Activated B cell treated with CpG ODN at 0.5 μM for 24 hours (primary cell): ENCODE measurements around the gene SEPTIN3. TPM values are rescaled to one million over a fixed set of nuclear protein-coding genes. Genes with fewer than 3 reads are reported as not detected.

Experiments used
- ATAC-seq: fragments of 200-7000 bp; cut with Tn5 transposase; one replicate; pipeline ENCODE4 v1.10.0; 2021; ENCODE audit warnings: low read depth, mild to moderate bottlenecking, moderate library complexity
- CTCF ChIA-PET: fragments of 350-600 bp; sonication (Branson Sonifier 250); formaldehyde crosslinking; loops from one replicate; lab custom pipeline; 2021; ENCODE audit warnings: antibody characterized with exemption; lab: Charles Lee
- POLR2A ChIA-PET: fragments of 350-600 bp; sonication (Branson Sonifier 250); formaldehyde crosslinking; loops from one replicate; lab custom pipeline; 2021; ENCODE audit warnings: antibody characterized with exemption; lab: Charles Lee
- DNase-seq: peaks from one replicate; pipeline ENCODE4 v3.0.0; 2022
- H3K27ac Mint-ChIP-seq: one replicate; pipeline ENCODE4 v1.8.0; 2020; ENCODE audit warnings: mixed read lengths
- H3K27me3 Mint-ChIP-seq: one replicate; pipeline ENCODE4 v1.8.0; 2021; ENCODE audit warnings: mixed read lengths
- H3K36me3 Mint-ChIP-seq: one replicate; pipeline ENCODE4 v1.8.0; 2021; ENCODE audit warnings: low read depth, mixed read lengths
- H3K4me1 Mint-ChIP-seq: one replicate; pipeline ENCODE4 v1.8.0; 2021; ENCODE audit warnings: mixed read lengths
- H3K4me3 Mint-ChIP-seq: one replicate; pipeline ENCODE4 v1.8.0; 2020; ENCODE audit warnings: mild to moderate bottlenecking, mixed read lengths
- H3K9me3 Mint-ChIP-seq: one replicate; pipeline ENCODE4 v1.8.0; 2020; ENCODE audit warnings: mixed read lengths
- intact Hi-C: fragments of 100-400 bp; cut with micrococcal nuclease; formaldehyde crosslinking; loops from one replicate; pipeline ENCODE4 v1.15.1; 2024
- total RNA-seq: library from RNA; stranded (reverse); gene quantifications from 2 replicates; pipeline ENCODE4 v1.2.3, GENCODE V29; 2022
- TF ChIP-seq, protein P1 (sequence below): fragments of 200-600 bp; IDR thresholded peaks from one replicate; pipeline ENCODE4 v1.8.0; 2022; ENCODE audit warnings: antibody characterized with exemption, mild to moderate bottlenecking

SEPTIN3 gene
- total RNA-seq, 1 donor from 2014 or later: 0.49 TPM

- TF ChIP-seq, protein P1, sequence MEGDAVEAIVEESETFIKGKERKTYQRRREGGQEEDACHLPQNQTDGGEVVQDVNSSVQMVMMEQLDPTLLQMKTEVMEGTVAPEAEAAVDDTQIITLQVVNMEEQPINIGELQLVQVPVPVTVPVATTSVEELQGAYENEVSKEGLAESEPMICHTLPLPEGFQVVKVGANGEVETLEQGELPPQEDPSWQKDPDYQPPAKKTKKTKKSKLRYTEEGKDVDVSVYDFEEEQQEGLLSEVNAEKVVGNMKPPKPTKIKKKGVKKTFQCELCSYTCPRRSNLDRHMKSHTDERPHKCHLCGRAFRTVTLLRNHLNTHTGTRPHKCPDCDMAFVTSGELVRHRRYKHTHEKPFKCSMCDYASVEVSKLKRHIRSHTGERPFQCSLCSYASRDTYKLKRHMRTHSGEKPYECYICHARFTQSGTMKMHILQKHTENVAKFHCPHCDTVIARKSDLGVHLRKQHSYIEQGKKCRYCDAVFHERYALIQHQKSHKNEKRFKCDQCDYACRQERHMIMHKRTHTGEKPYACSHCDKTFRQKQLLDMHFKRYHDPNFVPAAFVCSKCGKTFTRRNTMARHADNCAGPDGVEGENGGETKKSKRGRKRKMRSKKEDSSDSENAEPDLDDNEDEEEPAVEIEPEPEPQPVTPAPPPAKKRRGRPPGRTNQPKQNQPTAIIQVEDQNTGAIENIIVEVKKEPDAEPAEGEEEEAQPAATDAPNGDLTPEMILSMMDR: no peak
- Mint-ChIP-seq H3K27ac (no peak overlapping the region), H3K4me3 (no peak overlapping the region), H3K4me1 (no peaks in the 10 kb centered on the region), H3K9me3 (no peaks in the 10 kb centered on the region), H3K36me3 (no peaks in the 10 kb centered on the region), H3K27me3 (peaks cover 6% of the 10 kb centered on the region)
- intact Hi-C loops: loop anchor here (1.0 to 2.0 kb wide), 5 partner anchors 105 to 507 kb away; partner anchors contain the start of genes NAGA and NDUFA6
- DNase-seq (no peak), ATAC-seq (no peak)
- POLR2A ChIA-PET: interaction anchor here (0.7 to 1.7 kb wide), 2 partner anchors 103 to 124 kb away, joined by 7 read pairs; partner anchors contain the start of gene NDUFA6
- CTCF ChIA-PET: interaction anchor here (0.6 to 3.1 kb wide), 7 partner anchors 125 to 479 kb away, joined by 3 to 24 read pairs (median 6); partner anchors contain the start of gene NDUFA6
Measured at GRCh38 chr22:41966225-41966606, 3.0 kb upstream of the SEPTIN3 start.

DNA sequence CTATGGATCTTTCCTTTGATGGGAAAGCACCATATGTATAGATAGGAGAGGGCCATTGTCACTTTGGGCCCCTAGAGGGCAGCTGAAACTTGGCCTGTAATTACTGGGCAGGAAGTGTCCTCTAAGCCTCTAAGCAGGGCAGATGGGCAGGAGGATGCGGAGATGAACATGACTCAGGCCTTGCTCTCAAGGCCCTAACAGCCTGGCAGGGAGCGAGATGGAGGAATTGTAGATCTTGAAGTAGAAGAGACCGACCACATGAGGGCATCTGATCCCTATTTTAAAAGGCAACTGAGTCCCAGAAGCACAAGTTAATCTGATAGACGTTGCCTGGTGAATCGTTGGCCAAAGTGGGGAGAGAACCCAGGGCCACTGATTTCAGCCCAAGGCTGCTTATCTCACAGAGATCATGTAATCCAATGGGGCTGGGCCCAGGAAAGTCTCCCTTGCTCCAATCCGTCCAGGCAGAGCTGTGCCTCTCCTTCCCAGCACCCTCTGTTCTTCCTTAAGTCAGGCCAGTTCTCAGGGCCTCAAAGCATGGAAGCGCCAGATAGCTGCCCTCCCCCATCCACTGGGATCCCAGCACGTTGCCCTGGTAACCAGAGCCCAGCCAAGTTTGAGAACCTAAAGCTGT is 2.5 kb upstream of the SEPTIN3 start:
- Mint-ChIP-seq H3K4me3 (no peak overlapping the region), H3K9me3 (no peaks in the 10 kb centered on the region), H3K27ac (no peak overlapping the region), H3K27me3 (peaks cover 10% of the 10 kb centered on the region), H3K36me3 (no peaks in the 10 kb centered on the region), H3K4me1 (no peaks in the 10 kb centered on the region)
- ATAC-seq: peak; percentile 89
- ChIA-PET CTCF (interaction anchor here (0.6 to 3.1 kb wide), 8 partner anchors 110 to 477 kb away, joined by 3 to 24 read pairs (median 4); partner anchors contain the start of gene NDUFA6), POLR2A (interaction anchor here (0.7 to 1.9 kb wide), 3 partner anchors 104 to 124 kb away, joined by 7 to 14 read pairs (median 11); partner anchors contain the start of genes NAGA, NDUFA6 and SMDT1)
- TF ChIP-seq, protein P1: no peak
- DNase-seq: no peak
- intact Hi-C loops: loop anchor here (1.0 to 2.0 kb wide), 5 partner anchors 104 to 507 kb away; partner anchors contain the start of genes NAGA and NDUFA6

DNA sequence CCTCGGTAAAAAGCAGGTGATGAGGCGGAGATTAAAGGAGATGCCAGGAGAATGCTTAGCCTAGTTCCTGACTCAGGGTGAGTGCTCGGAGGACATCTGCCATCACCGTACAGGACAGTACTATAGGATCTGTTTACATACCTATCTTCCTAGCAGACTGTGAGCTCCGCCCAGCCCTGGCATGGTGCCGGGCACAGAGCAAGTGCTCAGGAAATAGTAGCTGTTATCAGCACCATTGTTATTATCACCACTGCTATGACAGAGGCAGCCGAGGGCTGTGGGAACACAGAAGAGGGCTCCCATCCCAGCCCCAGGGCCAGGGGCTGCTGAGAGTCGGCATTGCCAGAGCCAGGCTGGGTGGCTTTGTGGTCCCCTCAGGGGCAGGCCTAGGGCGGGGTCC is 642 bp upstream of the SEPTIN3 start:
- TF ChIP-seq, protein P1: no peak
- DNase-seq (no peak), ATAC-seq (no peak)
- CTCF ChIA-PET: interaction anchor here (0.7 to 3.1 kb wide), 5 partner anchors 111 to 476 kb away, joined by 3 to 24 read pairs (median 5); partner anchors contain the start of genes NDUFA6 and SMDT1
- Mint-ChIP-seq H3K27me3 (peaks cover 20% of the 10 kb centered on the region), H3K4me1 (no peaks in the 10 kb centered on the region), H3K9me3 (no peaks in the 10 kb centered on the region), H3K36me3 (no peaks in the 10 kb centered on the region), H3K4me3 (no peak overlapping the region), H3K27ac (no peak overlapping the region)
- POLR2A ChIA-PET: interaction anchor here (0.6 to 1.9 kb wide), 2 partner anchors 109 to 110 kb away, joined by 12 to 14 read pairs; partner anchors contain the start of gene SMDT1
- intact Hi-C loops: no loop called here

DNA sequence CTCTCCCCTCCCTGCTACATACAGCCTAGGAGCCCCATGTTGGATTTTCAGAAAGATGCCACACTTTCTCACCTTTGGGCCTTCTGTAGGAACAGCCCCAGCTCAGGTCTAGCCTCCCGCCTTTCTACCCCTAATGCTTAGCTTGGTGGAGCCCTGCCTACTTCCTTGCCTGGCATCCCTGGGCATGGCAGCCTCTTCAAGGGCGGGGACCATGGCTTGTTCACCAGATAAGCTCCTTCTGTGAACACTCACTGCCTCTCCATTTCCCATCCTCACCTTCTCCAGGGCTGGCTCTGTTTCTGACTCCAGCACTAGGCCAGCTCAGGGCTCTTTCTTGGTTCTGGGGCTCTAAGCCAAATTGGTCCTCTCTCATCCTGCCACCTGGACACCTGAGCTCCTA is 1.4 kb downstream of the SEPTIN3 start:
- Mint-ChIP-seq H3K36me3 (no peaks in the 10 kb centered on the region), H3K27me3 (peaks cover 31% of the 10 kb centered on the region), H3K4me1 (peaks cover 5% of the 10 kb centered on the region), H3K4me3 (no peak overlapping the region), H3K9me3 (no peaks in the 10 kb centered on the region), H3K27ac (no peak overlapping the region)
- ChIA-PET POLR2A (interaction anchor here (1.1 kb wide), 1 partner anchor 109 kb away, joined by 3 read pairs; the partner anchor contains the start of gene SMDT1), CTCF (interaction anchor here (1.1 to 1.3 kb wide), 2 partner anchors 142 to 474 kb away, joined by 3 to 4 read pairs; no protein-coding TSS in a partner anchor)
- intact Hi-C loops: no loop called here
- TF ChIP-seq, protein P1: no peak
- ATAC-seq: no peak
- DNase-seq: no peak

- H3K4me1 Mint-ChIP-seq: peaks cover 10% of the 10 kb centered on the region
- TF ChIP-seq, protein P1: no peak
- no peak overlapping the region for H3K4me3 Mint-ChIP-seq
- H3K27me3 Mint-ChIP-seq: peaks cover 38% of the 10 kb centered on the region
- H3K9me3 Mint-ChIP-seq: no peaks in the 10 kb centered on the region
- H3K27ac Mint-ChIP-seq: no peak overlapping the region
- ATAC-seq: no peak
- POLR2A ChIA-PET: interaction anchor here (1.1 kb wide), 1 partner anchor 108 kb away, joined by 3 read pairs; the partner anchor contains the start of gene SMDT1
- DNase-seq: no peak
- CTCF ChIA-PET: interaction anchor here (1.3 kb wide), 1 partner anchor 141 kb away, joined by 4 read pairs; no protein-coding TSS in a partner anchor
- H3K36me3 Mint-ChIP-seq: no peaks in the 10 kb centered on the region
- intact Hi-C loops: no loop called here
Measured at GRCh38 chr22:41971431-41971830, 2.2 kb downstream of the SEPTIN3 start.
